Calu3 (cell line): Measurements from ENCODE around the gene SRMS. TPM values are rescaled to one million over a fixed set of nuclear protein-coding genes. Genes with fewer than 3 reads are reported as not detected.

Experiments used
- BruUV-seq: library from RNA; stranded (reverse); fragments of 400-500 nt; replicated peaks from 2 replicates; lab custom pipeline; 2021; lab: Mats Ljungman, UMichigan
- CTCF ChIA-PET: fragments of 300-600 bp; sonication (Branson Sonifier 250); formaldehyde crosslinking; loops from one replicate; lab custom pipeline; 2022; ENCODE audit warnings: antibody characterized with exemption; lab: Charles Lee
- DNase-seq: peaks from one replicate; pipeline ENCODE4 v3.0.0; 2022
- H3K27ac Mint-ChIP-seq: one replicate; pipeline ENCODE4 v1.8.0; 2022; ENCODE audit warnings: mixed read lengths; ENCODE audit not compliant: unreplicated experiment
- H3K27me3 Mint-ChIP-seq: one replicate; pipeline ENCODE4 v1.8.0; 2022; ENCODE audit warnings: mixed read lengths; ENCODE audit not compliant: unreplicated experiment
- H3K36me3 Mint-ChIP-seq: one replicate; pipeline ENCODE4 v1.8.0; 2022; ENCODE audit warnings: mild to moderate bottlenecking, moderate library complexity, mixed read lengths; ENCODE audit not compliant: insufficient read depth, unreplicated experiment
- H3K4me1 Mint-ChIP-seq: one replicate; pipeline ENCODE4 v1.8.0; 2022; ENCODE audit warnings: mild to moderate bottlenecking, low read depth, mixed read lengths; ENCODE audit not compliant: unreplicated experiment
- H3K4me3 Mint-ChIP-seq: one replicate; pipeline ENCODE4 v1.8.0; 2022; ENCODE audit warnings: mild to moderate bottlenecking, low read depth, moderate library complexity, mixed read lengths; ENCODE audit not compliant: unreplicated experiment
- H3K9me3 Mint-ChIP-seq: one replicate; pipeline ENCODE4 v1.8.0; 2022; ENCODE audit warnings: low read depth, mixed read lengths; ENCODE audit not compliant: unreplicated experiment
- intact Hi-C: fragments of 100-400 bp; cut with micrococcal nuclease; formaldehyde crosslinking; loops from one replicate; pipeline ENCODE4 v1.10.0; 2022; ENCODE audit not compliant: unreplicated experiment
- total RNA-seq: library from RNA; stranded (reverse); gene quantifications from 2 replicates; pipeline ENCODE4 v1.2.3, GENCODE V29; 2022
- TF ChIP-seq, protein P1 (sequence below): fragments of 200-600 bp; IDR thresholded peaks from one replicate; pipeline ENCODE4 v1.8.0; 2022; ENCODE audit warnings: antibody characterized with exemption; ENCODE audit not compliant: unreplicated experiment

Gene SRMS
- total RNA-seq, 1 experiment from 2014 or later = not detected

DNA sequence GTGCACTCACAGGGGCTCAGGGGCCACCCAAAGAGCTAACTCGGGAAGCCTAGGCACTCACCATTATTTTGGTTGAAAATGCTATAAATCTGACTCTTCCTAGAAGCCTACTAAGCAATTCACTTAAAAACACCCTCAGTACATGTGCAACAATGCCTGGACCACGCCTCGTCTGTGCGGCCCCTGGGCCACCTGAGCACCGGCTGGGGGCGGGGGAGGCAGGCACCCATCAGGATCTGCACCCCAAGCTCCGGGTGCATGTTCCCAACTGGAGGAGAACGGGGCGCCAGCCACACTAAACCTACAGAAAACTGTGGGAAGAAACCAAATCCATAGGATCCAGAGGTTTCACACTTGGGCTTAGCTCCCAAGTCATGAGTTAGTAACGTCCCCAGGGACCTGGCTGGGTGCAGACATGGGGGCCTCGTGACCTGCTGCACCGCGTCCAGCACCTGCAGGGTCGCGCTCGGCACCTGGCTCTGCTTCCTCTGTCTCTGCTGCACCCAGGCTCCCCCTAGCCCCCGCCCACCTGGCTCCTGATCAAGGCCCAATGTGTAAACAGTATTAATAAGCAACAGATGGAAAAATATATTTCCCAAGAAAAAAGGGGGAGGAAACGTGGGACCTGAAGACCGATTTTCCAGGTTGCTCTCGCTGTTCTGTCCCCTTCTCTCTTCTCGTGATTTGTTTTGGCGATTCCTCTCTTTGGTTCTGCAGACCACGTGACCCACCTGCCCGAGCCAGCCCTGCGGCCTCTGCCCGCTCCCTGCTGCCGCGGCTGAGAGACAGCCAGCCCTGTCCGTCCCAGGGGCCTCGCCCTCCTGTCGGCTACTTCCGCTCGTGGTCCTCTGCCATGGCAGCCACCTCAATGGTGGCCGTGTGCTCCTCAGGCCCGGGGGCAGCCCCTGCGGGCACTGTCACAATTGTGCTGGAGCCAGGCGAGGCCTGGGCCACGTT is 42.0 kb upstream of the SRMS start:
- CTCF ChIA-PET = no interaction called here
- intact Hi-C loops = no loop called here
- Mint-ChIP-seq H3K27me3 (no peaks in the 10 kb centered on the region), H3K4me1 (no peaks in the 10 kb centered on the region), H3K36me3 (peaks cover 22% of the 10 kb centered on the region), H3K9me3 (no peaks in the 10 kb centered on the region), H3K4me3 (no peak overlapping the region), H3K27ac (no peak overlapping the region)
- no TSS peak for BruUV-seq
- TF ChIP-seq, protein P1, sequence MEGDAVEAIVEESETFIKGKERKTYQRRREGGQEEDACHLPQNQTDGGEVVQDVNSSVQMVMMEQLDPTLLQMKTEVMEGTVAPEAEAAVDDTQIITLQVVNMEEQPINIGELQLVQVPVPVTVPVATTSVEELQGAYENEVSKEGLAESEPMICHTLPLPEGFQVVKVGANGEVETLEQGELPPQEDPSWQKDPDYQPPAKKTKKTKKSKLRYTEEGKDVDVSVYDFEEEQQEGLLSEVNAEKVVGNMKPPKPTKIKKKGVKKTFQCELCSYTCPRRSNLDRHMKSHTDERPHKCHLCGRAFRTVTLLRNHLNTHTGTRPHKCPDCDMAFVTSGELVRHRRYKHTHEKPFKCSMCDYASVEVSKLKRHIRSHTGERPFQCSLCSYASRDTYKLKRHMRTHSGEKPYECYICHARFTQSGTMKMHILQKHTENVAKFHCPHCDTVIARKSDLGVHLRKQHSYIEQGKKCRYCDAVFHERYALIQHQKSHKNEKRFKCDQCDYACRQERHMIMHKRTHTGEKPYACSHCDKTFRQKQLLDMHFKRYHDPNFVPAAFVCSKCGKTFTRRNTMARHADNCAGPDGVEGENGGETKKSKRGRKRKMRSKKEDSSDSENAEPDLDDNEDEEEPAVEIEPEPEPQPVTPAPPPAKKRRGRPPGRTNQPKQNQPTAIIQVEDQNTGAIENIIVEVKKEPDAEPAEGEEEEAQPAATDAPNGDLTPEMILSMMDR = no peak
- DNase-seq = no peak

DNA sequence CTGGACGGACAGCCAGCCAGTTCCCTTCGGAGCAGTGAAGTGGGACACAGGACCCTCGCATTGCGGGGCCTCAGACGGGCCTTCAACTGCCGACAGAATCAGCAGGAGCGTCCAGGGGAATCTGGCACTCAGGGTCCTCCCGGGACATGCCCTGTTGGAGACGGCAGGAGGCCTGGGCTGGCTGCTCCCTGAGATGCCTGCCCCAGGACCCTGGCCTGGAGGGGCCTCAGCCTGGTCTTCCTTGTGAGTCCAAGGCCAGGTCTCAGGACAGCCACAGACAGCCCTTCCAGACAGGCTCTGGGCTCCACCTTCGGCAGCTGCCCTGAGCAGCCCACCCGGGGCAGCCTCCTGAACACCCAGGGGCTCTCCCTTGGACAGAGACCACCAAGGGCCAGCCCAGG is 41.1 kb upstream of the SRMS start:
- Mint-ChIP-seq H3K4me1 (no peaks in the 10 kb centered on the region), H3K27me3 (no peaks in the 10 kb centered on the region), H3K4me3 (no peak overlapping the region), H3K9me3 (no peaks in the 10 kb centered on the region), H3K36me3 (peaks cover 22% of the 10 kb centered on the region), H3K27ac (no peak overlapping the region)
- CTCF ChIA-PET = no interaction called here
- no TSS peak for BruUV-seq
- intact Hi-C loops = no loop called here
- no peak for DNase-seq
- TF ChIP-seq, protein P1 = no peak

DNA sequence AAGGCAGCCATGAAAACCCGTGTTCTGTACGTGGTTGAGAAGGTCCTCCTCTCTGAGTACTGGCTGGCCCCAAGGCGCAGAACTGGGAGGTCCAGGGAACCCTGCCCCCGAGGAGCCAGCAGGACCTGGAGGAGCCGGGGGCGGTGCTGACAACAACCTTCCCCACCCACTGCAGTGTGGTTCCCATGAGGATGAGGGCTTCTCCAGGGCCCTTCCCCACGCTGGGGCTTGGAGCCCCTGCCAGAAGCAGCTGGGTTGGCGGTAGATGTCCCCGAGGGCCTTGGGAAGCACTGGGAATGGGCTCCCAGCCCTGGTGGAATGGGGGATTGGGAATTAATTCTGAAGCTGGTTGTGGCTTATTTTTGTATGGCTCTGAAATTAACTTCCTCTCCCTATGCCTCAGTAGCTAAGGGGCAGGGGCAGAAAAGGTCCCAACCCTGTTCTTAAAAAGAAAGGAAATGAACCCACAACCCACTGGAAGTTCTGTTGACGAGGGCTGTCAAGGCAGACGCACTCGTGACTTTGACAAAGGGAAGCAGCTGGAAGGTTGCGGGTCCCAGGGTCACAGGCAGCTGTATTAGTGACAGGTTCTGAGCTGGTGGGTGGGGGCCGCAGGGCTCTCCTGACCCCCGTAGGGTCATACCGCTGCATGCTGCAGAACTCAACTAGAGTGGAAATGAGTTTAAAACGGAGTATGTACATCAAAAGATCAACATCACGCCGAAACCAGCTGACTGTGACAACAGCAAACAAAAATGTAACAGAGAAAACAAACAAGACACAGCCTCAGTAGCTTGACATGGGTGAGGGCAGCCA is 40.4 kb upstream of the SRMS start:
- H3K9me3 Mint-ChIP-seq = no peaks in the 10 kb centered on the region
- H3K27ac Mint-ChIP-seq = no peak overlapping the region
- no peak overlapping the region for H3K4me3 Mint-ChIP-seq
- TF ChIP-seq, protein P1 = no peak
- BruUV-seq = no TSS peak
- no peak for DNase-seq
- H3K27me3 Mint-ChIP-seq = no peaks in the 10 kb centered on the region
- no peaks in the 10 kb centered on the region for H3K4me1 Mint-ChIP-seq
- intact Hi-C loops = no loop called here
- peaks cover 22% of the 10 kb centered on the region for H3K36me3 Mint-ChIP-seq
- CTCF ChIA-PET = interaction anchor here (0.6 kb wide), 2 partner anchors 14 to 22 kb away, joined by 3 to 4 read pairs; partner anchors contain the start of gene HELZ2

DNA sequence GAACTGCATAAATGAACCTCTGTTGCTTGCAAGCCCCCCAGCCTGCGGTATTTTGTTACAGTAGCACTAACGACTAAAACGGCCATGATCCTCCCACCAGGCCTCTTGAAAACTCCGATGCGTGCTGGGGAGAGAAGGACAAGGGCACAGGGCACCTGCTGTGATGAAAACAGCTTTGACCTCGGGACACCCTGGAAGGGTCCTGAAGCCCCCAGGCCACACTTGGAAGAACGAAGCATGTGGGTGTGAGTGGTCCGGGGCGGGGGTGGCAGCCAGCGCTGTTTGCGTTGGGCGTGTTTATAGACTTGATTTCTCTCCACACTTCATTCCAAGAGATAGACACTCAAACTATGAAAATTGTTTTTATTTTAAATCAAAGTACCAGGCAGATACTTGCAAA is 39.7 kb upstream of the SRMS start:
- H3K27ac Mint-ChIP-seq = no peak overlapping the region
- H3K4me1 Mint-ChIP-seq = no peaks in the 10 kb centered on the region
- no peaks in the 10 kb centered on the region for H3K9me3 Mint-ChIP-seq
- intact Hi-C loops = no loop called here
- CTCF ChIA-PET = no interaction called here
- TF ChIP-seq, protein P1 = no peak
- BruUV-seq = no TSS peak
- H3K4me3 Mint-ChIP-seq = no peak overlapping the region
- H3K27me3 Mint-ChIP-seq = no peaks in the 10 kb centered on the region
- peaks cover 22% of the 10 kb centered on the region for H3K36me3 Mint-ChIP-seq
- no peak for DNase-seq
